Loucy (cell line): ENCODE measurements around the gene ZMYM3.

ENCODE experiments used
- H2AFZ ChIP-seq: fragments of 200-600 bp; sonication (generic); 2 replicates; pipeline ENCODE4 v1.6.0; 2016; ENCODE audit warnings: antibody characterized with exemption, mild to moderate bottlenecking, low read length, moderate library complexity
- H3F3A ChIP-seq: fragments of 200-600 bp; 2 replicates; pipeline ENCODE4 v1.6.0; 2016; ENCODE audit warnings: antibody characterized with exemption, low read depth, mild to moderate bottlenecking
- H3K27me3 ChIP-seq: fragments of 200-600 bp; sonication (generic); 2 replicates; pipeline ENCODE4 v1.6.1; 2014; ENCODE audit warnings: low read length, mild to moderate bottlenecking; ENCODE audit not compliant: insufficient read depth, poor library complexity, severe bottlenecking
- H3K36me3 ChIP-seq: fragments of 200-600 bp; sonication (generic); 2 replicates; pipeline ENCODE4 v1.6.1; 2016; ENCODE audit warnings: low read length; ENCODE audit not compliant: insufficient read depth
- H3K4me1 ChIP-seq: fragments of 200-600 bp; sonication (generic); 2 replicates; pipeline ENCODE4 v1.5.1; 2014; ENCODE audit warnings: low read length, mild to moderate bottlenecking; ENCODE audit not compliant: insufficient read depth, poor library complexity, severe bottlenecking
- H3K4me2 ChIP-seq: fragments of 200-600 bp; sonication (generic); 2 replicates; pipeline ENCODE4 v1.6.0; 2014; ENCODE audit warnings: antibody characterized with exemption, low read length, low read depth, mild to moderate bottlenecking; ENCODE audit not compliant: poor library complexity, severe bottlenecking
- H3K4me3 ChIP-seq: fragments of 200-600 bp; sonication (generic); 2 replicates; pipeline ENCODE4 v1.5.1; 2014; ENCODE audit warnings: low read length, mild to moderate bottlenecking, mixed read lengths; ENCODE audit not compliant: poor library complexity, severe bottlenecking
- H3K79me2 ChIP-seq: fragments of 200-600 bp; sonication (generic); 2 replicates; pipeline ENCODE4 v1.6.1; 2014; ENCODE audit warnings: low read length; ENCODE audit not compliant: insufficient read depth
- H3K9ac ChIP-seq: fragments of 200-600 bp; sonication (generic); 2 replicates; pipeline ENCODE4 v1.6.0; 2014; ENCODE audit warnings: mild to moderate bottlenecking, low read depth, low read length, moderate library complexity; ENCODE audit not compliant: poor library complexity, severe bottlenecking
- H3K9me2 ChIP-seq: fragments of 200-600 bp; sonication (generic); replicated peaks from 2 replicates; pipeline ENCODE4 v1.6.1; 2016; ENCODE audit warnings: low read depth, low read length, mixed read lengths
- H3K9me3 ChIP-seq: fragments of 200-600 bp; sonication (generic); 2 replicates; pipeline ENCODE4 v1.6.1; 2014; ENCODE audit warnings: mild to moderate bottlenecking, antibody characterized with exemption, low read length, low read depth; ENCODE audit not compliant: insufficient read depth
- H4K20me1 ChIP-seq: fragments of 200-600 bp; sonication (generic); 2 replicates; pipeline ENCODE4 v1.6.0; 2014; ENCODE audit warnings: antibody characterized with exemption, low read length, mild to moderate bottlenecking; ENCODE audit not compliant: insufficient read depth, poor library complexity, severe bottlenecking
- EZH2phosphoT487 ChIP-seq: fragments of 200-600 bp; IDR thresholded peaks from 2 replicates; pipeline ENCODE4 v1.6.1; 2018; ENCODE audit warnings: antibody characterized with exemption, mild to moderate bottlenecking, moderate library complexity, borderline replicate concordance
- TF ChIP-seq, protein P1 (sequence below): fragments of 200-600 bp; sonication (generic); conservative IDR thresholded peaks from 2 replicates; pipeline ENCODE4 v1.5.1; 2014; ENCODE audit warnings: mild to moderate bottlenecking, antibody characterized with exemption, low read length

The ZMYM3 gene

DNA sequence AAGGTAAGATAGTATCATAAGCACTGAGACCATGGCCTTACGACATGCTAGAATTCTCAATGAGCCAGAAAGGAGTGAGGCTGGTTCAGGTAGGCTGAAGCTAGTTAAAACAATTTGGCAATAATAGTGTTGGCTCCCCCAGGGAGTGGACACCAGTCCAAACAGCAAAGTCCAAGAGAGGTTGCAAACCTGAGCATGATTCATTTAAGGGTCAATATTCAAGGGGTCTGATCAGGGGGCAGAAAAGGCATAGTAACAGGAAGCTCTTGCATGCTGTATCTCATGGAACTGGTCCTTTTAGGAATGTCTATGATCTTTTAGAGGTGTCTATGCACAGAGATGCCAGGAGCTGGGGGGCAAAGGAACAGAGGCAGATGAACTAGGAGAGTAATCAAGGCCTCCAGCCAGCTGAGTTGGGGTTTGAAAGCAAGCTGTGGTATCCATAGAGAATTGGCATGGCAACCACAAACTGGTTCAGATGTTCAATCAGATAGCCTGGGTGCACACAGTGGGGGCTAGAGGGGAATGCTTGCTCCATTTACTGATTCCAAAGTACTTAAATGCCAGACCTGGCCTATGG lies 25.8 kb downstream of the ZMYM3 start:
- H3K4me1 ChIP-seq = no peaks in the 10 kb centered on the region
- no peaks in the 10 kb centered on the region for H3K79me2 ChIP-seq
- TF ChIP-seq EZH2phosphoT487 = no peak
- TF ChIP-seq, protein P1, sequence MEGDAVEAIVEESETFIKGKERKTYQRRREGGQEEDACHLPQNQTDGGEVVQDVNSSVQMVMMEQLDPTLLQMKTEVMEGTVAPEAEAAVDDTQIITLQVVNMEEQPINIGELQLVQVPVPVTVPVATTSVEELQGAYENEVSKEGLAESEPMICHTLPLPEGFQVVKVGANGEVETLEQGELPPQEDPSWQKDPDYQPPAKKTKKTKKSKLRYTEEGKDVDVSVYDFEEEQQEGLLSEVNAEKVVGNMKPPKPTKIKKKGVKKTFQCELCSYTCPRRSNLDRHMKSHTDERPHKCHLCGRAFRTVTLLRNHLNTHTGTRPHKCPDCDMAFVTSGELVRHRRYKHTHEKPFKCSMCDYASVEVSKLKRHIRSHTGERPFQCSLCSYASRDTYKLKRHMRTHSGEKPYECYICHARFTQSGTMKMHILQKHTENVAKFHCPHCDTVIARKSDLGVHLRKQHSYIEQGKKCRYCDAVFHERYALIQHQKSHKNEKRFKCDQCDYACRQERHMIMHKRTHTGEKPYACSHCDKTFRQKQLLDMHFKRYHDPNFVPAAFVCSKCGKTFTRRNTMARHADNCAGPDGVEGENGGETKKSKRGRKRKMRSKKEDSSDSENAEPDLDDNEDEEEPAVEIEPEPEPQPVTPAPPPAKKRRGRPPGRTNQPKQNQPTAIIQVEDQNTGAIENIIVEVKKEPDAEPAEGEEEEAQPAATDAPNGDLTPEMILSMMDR = no peak
- no peaks in the 10 kb centered on the region for H3K9me3 ChIP-seq
- H3K4me2 ChIP-seq = no peak overlapping the region
- H2AFZ ChIP-seq = no peak overlapping the region
- H3K9ac ChIP-seq = no peak overlapping the region
- H3K9me2 ChIP-seq = no peaks in the 10 kb centered on the region
- H3F3A ChIP-seq = no peaks in the 10 kb centered on the region
- H4K20me1 ChIP-seq = no peaks in the 10 kb centered on the region
- no peak overlapping the region for H3K4me3 ChIP-seq
- no peaks in the 10 kb centered on the region for H3K36me3 ChIP-seq
- H3K27me3 ChIP-seq = no peaks in the 10 kb centered on the region

- Histone ChIP-seq H3K9ac (no peak overlapping the region), H3K36me3 (no peaks in the 10 kb centered on the region), H3K27me3 (no peaks in the 10 kb centered on the region), H3K9me3 (no peaks in the 10 kb centered on the region), H4K20me1 (no peaks in the 10 kb centered on the region), H2AFZ (no peak overlapping the region), H3F3A (no peaks in the 10 kb centered on the region), H3K4me1 (no peaks in the 10 kb centered on the region), H3K79me2 (no peaks in the 10 kb centered on the region), H3K4me3 (no peak overlapping the region), H3K9me2 (no peaks in the 10 kb centered on the region), H3K4me2 (no peak overlapping the region)
- TF ChIP-seq, protein P1 = peak; percentile 36
- TF ChIP-seq EZH2phosphoT487 = no peak
Observed at GRCh38 chrX:71227370-71228062, 26.4 kb downstream of the ZMYM3 start.

DNA sequence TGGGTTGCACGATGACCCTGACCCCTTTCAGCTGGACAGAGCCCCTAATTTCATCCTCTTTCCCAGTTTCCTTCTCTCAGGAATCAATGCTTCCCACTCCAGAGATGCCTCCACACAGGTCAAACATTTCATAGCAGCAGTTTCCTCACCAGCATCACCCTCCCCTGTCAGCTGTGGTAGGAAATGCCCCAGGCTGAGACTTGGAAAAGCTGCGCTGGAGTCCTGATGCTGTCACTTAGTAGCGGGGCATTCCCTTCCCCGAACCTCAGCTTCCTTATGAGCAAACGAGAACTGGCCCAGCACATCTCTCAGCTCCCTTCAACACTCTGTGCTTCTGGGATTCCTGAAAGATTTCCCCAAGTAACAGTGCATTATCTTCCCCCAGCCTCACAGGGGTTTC lies 28.3 kb downstream of the ZMYM3 start:
- Histone ChIP-seq H3K9me3 (no peaks in the 10 kb centered on the region), H3K36me3 (no peaks in the 10 kb centered on the region), H3K9ac (no peak overlapping the region), H2AFZ (no peak overlapping the region), H3K4me2 (no peak overlapping the region), H3K4me3 (no peak overlapping the region), H4K20me1 (no peaks in the 10 kb centered on the region), H3K9me2 (no peaks in the 10 kb centered on the region), H3F3A (no peaks in the 10 kb centered on the region), H3K79me2 (no peaks in the 10 kb centered on the region), H3K27me3 (no peaks in the 10 kb centered on the region), H3K4me1 (no peaks in the 10 kb centered on the region)
- TF ChIP-seq, protein P1 = no peak
- TF ChIP-seq EZH2phosphoT487 = no peak
